ENCODE results near the gene C2CD5. TPM values are rescaled to one million over a fixed set of nuclear protein-coding genes. Genes with fewer than 3 reads are reported as not detected.

The C2CD5 gene
- total RNA-seq, 1 experiment from 2014 or later, result 21.4 TPM

- Mint-ChIP-seq H3K9me3 (ENCODE audit: unreplicated experiment) (no peaks in the 10 kb centered on the region), H3K4me1 (ENCODE audit: insufficient read depth, unreplicated experiment) (no peaks in the 10 kb centered on the region), H3K4me3 (ENCODE audit: unreplicated experiment) (no peak overlapping the region), H3K36me3 (ENCODE audit: insufficient read depth, unreplicated experiment) (no peaks in the 10 kb centered on the region), H3K27ac (ENCODE audit: low read depth, unreplicated experiment) (no peak overlapping the region), H3K27me3 (ENCODE audit: insufficient read depth, unreplicated experiment) (no peaks in the 10 kb centered on the region)
- ChIA-PET CTCF (interaction anchor here (0.6 kb wide), 1 partner anchor 448 kb away, joined by 3 read pairs; no protein-coding TSS in a partner anchor), POLR2A (interaction anchor here (0.9 kb wide), 1 partner anchor 21 kb away, joined by 3 read pairs; no protein-coding TSS in a partner anchor)
- intact Hi-C loops (cut with micrococcal nuclease), result no loop called here
- no TSS peak for BruUV-seq (replicated peaks)
- no peak for TF ChIP-seq CTCF (IDR thresholded peaks at IDR 0.05; ENCODE audit: unreplicated experiment)
- DNase-seq (ENCODE audit: unreplicated experiment), result no peak
Observed at GRCh38 chr12:22578328-22578727, 34.0 kb upstream of the C2CD5 start.

GRCh38 chr12:22577667-22578066 lies 33.3 kb upstream of the C2CD5 start:
- Mint-ChIP-seq H3K4me3 (ENCODE audit: unreplicated experiment) (no peak overlapping the region), H3K9me3 (ENCODE audit: unreplicated experiment) (no peaks in the 10 kb centered on the region), H3K27me3 (ENCODE audit: insufficient read depth, unreplicated experiment) (no peaks in the 10 kb centered on the region), H3K27ac (ENCODE audit: low read depth, unreplicated experiment) (no peak overlapping the region), H3K4me1 (ENCODE audit: insufficient read depth, unreplicated experiment) (no peaks in the 10 kb centered on the region), H3K36me3 (ENCODE audit: insufficient read depth, unreplicated experiment) (no peaks in the 10 kb centered on the region)
- BruUV-seq (replicated peaks), result no TSS peak
- no peak for DNase-seq (ENCODE audit: unreplicated experiment)
- ChIA-PET POLR2A (interaction anchor here (0.9 kb wide), 1 partner anchor 21 kb away, joined by 3 read pairs; no protein-coding TSS in a partner anchor), CTCF (interaction anchor here (0.6 kb wide), 1 partner anchor 447 kb away, joined by 3 read pairs; no protein-coding TSS in a partner anchor)
- intact Hi-C loops (cut with micrococcal nuclease), result no loop called here
- TF ChIP-seq CTCF (IDR thresholded peaks at IDR 0.05; ENCODE audit: unreplicated experiment), result no peak

GRCh38 chr12:22576473-22576872 lies 32.1 kb upstream of the C2CD5 start:
- ChIA-PET CTCF (interaction anchor here (0.5 kb wide), 1 partner anchor 139 kb away, joined by 3 read pairs; no protein-coding TSS in a partner anchor), POLR2A (no interaction called here)
- TF ChIP-seq CTCF (IDR thresholded peaks at IDR 0.05; ENCODE audit: unreplicated experiment), result no peak
- Mint-ChIP-seq H3K27ac (ENCODE audit: low read depth, unreplicated experiment) (no peak overlapping the region), H3K4me1 (ENCODE audit: insufficient read depth, unreplicated experiment) (no peaks in the 10 kb centered on the region), H3K27me3 (ENCODE audit: insufficient read depth, unreplicated experiment) (no peaks in the 10 kb centered on the region), H3K4me3 (ENCODE audit: unreplicated experiment) (no peak overlapping the region), H3K36me3 (ENCODE audit: insufficient read depth, unreplicated experiment) (no peaks in the 10 kb centered on the region), H3K9me3 (ENCODE audit: unreplicated experiment) (no peaks in the 10 kb centered on the region)
- DNase-seq (ENCODE audit: unreplicated experiment), result no peak
- no TSS peak for BruUV-seq (replicated peaks)
- intact Hi-C loops (cut with micrococcal nuclease), result no loop called here

- ChIA-PET CTCF (interaction anchor here (0.5 to 0.6 kb wide), 2 partner anchors 12 to 139 kb away, joined by 3 to 4 read pairs; no protein-coding TSS in a partner anchor), POLR2A (no interaction called here)
- DNase-seq (ENCODE audit: unreplicated experiment), result no peak
- no peak for TF ChIP-seq CTCF (IDR thresholded peaks at IDR 0.05; ENCODE audit: unreplicated experiment)
- H3K4me3 Mint-ChIP-seq (ENCODE audit: unreplicated experiment), result no peak overlapping the region
- no peaks in the 10 kb centered on the region for H3K9me3 Mint-ChIP-seq (ENCODE audit: unreplicated experiment)
- H3K36me3 Mint-ChIP-seq (ENCODE audit: insufficient read depth, unreplicated experiment), result no peaks in the 10 kb centered on the region
- H3K4me1 Mint-ChIP-seq (ENCODE audit: insufficient read depth, unreplicated experiment), result no peaks in the 10 kb centered on the region
- H3K27me3 Mint-ChIP-seq (ENCODE audit: insufficient read depth, unreplicated experiment), result no peaks in the 10 kb centered on the region
- BruUV-seq (replicated peaks), result no TSS peak
- no peak overlapping the region for H3K27ac Mint-ChIP-seq (ENCODE audit: low read depth, unreplicated experiment)
- intact Hi-C loops (cut with micrococcal nuclease), result no loop called here
Observed at GRCh38 chr12:22576065-22576464, 31.7 kb upstream of the C2CD5 start.

Measured in MCF 10A (cell line).